ENCODE results near the gene S100A5. TPM values are rescaled to one million over a fixed set of nuclear protein-coding genes. Genes with fewer than 3 reads are reported as not detected.

S100A5 gene
- total and polyA plus RNA-seq, 10 of the 15 experiments (the other 5 are each of a cell fraction or from before 2014, with no cell fraction given) = 0.47 to 0.75 (median 0.56) TPM; not detected in 6

GRCh38 chr1:153490272-153491051, 50.3 kb downstream of the S100A5 start:
- POLR2A ChIA-PET = no interaction called here
- peaks cover 3% of the 10 kb centered on the region; the same call in 1 of the 2 replicates for H3K4me1 ChIP-seq (ENCODE audit: control insufficient read depth, insufficient read depth, low read length)
- SMC1A ChIA-PET (ENCODE audit: uncharacterized antibody, unreplicated experiment) = interaction anchor here (1.0 kb wide), 1 partner anchor 11 kb away, joined by 4 read pairs; no protein-coding TSS in a partner anchor
- H3K36me3 ChIP-seq (ENCODE audit: control insufficient read depth in 2 of 2, insufficient read depth in 2 of 2, low read length in 1 of 2) = no peaks in the 10 kb centered on the region
- DNase-seq (ENCODE audit: low read depth, low spot score) (no peak), ATAC-seq (no peak), FAIRE-seq (no peak)
- no peak for TF ChIP-seq POLR2AphosphoS2 (IDR thresholded peaks at IDR 0.05; ENCODE audit: low read depth, low read length)
- TF ChIP-seq MTA3 (IDR thresholded peaks at IDR 0.05; ENCODE audit: borderline replicate concordance, low read length) = no peak
- TF ChIP-seq TBL1XR1 (IDR thresholded peaks at IDR 0.05; ENCODE audit: low read depth, low read length) = no peak
- TF ChIP-seq YY1 (IDR thresholded peaks at IDR 0.05; ENCODE audit: low read depth, low read length) = no peak
- no peak for TF ChIP-seq NKRF (conservative IDR thresholded peaks at IDR 0.05)
- no peak for TF ChIP-seq ESRRA (IDR thresholded peaks at IDR 0.05; ENCODE audit: low read length)
- TF ChIP-seq MYB (IDR thresholded peaks at IDR 0.05; ENCODE audit: borderline replicate concordance, low read depth, low read length) = no peak
- no peak for TF ChIP-seq ZNF207 (IDR thresholded peaks at IDR 0.05; ENCODE audit: borderline replicate concordance)
- TF ChIP-seq BCL11A (IDR thresholded peaks at IDR 0.05; ENCODE audit: low read depth, low read length) = no peak
- no peak for TF ChIP-seq JUNB (IDR thresholded peaks at IDR 0.05)
- no peak for TF ChIP-seq IKZF2 (IDR thresholded peaks at IDR 0.05)
- no peak for TF ChIP-seq RCOR1 (conservative IDR thresholded peaks at IDR 0.05; ENCODE audit: low read depth, low read length)
- no peak for TF ChIP-seq USF2 (IDR thresholded peaks at IDR 0.05; ENCODE audit: borderline replicate concordance, low read depth, low read length)
- TF ChIP-seq WRNIP1 (IDR thresholded peaks at IDR 0.05; ENCODE audit: borderline replicate concordance, low read depth, low read length) = no peak
- no peak for TF ChIP-seq ATF3 (IDR thresholded peaks at IDR 0.05; ENCODE audit: borderline replicate concordance, extremely low read depth, low read depth, low read length)
- no peak for TF ChIP-seq CTCF (IDR thresholded peaks at IDR 0.05 in 2 of 3, conservative IDR thresholded peaks at IDR 0.05 in 1 of 3; ENCODE audit: control insufficient read depth in 2 of 3, extremely low read depth in 1 of 3, insufficient read depth in 1 of 3, low read depth in 3 of 3, low read length in 3 of 3)
- no peak for TF ChIP-seq CHD2 (IDR thresholded peaks at IDR 0.05; ENCODE audit: borderline replicate concordance, low read depth, low read length)
- TF ChIP-seq BMI1 (IDR thresholded peaks at IDR 0.05; ENCODE audit: borderline replicate concordance) = no peak
- TF ChIP-seq EGR1 (IDR thresholded peaks at IDR 0.05; ENCODE audit: borderline replicate concordance in 1 of 2, low read depth in 2 of 2, low read length in 2 of 2) = no peak
- WGBS (ENCODE audit: insufficient coverage, insufficient replicate concordance, low lambda C conversion rate, missing lambda C conversion rate) = 40% methylated on average over 12 of the region's 12 CpGs
- CTCF ChIA-PET = interaction anchor here (1.0 to 1.2 kb wide), 2 partner anchors 135 to 178 kb away, joined by 3 read pairs; partner anchors contain the start of gene PGLYRP3
- no peak overlapping the region for H3K4me2 ChIP-seq (ENCODE audit: control insufficient read depth, insufficient read depth)
- no peak overlapping the region for H3K9ac ChIP-seq (ENCODE audit: control insufficient read depth, insufficient read depth, low read length)
- no TSS peak for BruUV-seq (replicated peaks)
- no peaks in the 10 kb centered on the region for H4K20me1 ChIP-seq (ENCODE audit: control insufficient read depth, insufficient read depth)
- no peak overlapping the region for H3K27ac ChIP-seq (ENCODE audit: control insufficient read depth, insufficient read depth)
- RAD21 ChIA-PET (ENCODE audit: unreplicated experiment) = no interaction called here
- no peaks in the 10 kb centered on the region for H3K9me3 ChIP-seq (replicated peaks; ENCODE audit: control insufficient read depth, insufficient read depth, low read length)
- H3K4me3 ChIP-seq = no peak overlapping the region
- in situ Hi-C loops (cut with MboI) = no loop called here
- H2AFZ ChIP-seq (ENCODE audit: control insufficient read depth, low read depth, low read length) = no peak overlapping the region
- intact Hi-C loops (cut with micrococcal nuclease; ENCODE audit: unreplicated experiment) = no loop called here
- no peaks in the 10 kb centered on the region for H3K79me2 ChIP-seq (ENCODE audit: control insufficient read depth, insufficient read depth, low read length)
- H3K27me3 ChIP-seq (replicated peaks in 1 of 2; ENCODE audit: control insufficient read depth in 2 of 2, insufficient read depth in 2 of 2, low read length in 1 of 2) = no peaks in the 10 kb centered on the region; a peak in 2 of 4 replicates

Data from GM12878 (cell line).